Pancreas (tissue), 10 donors: ENCODE measurements around the gene DNAJC8. TPM values are rescaled to one million over a fixed set of nuclear protein-coding genes. Genes with fewer than 3 reads are reported as not detected.
A peak's percentile ranks its signal among the peaks of the same experiment; 100 is the strongest.

Source experiments
- ATAC-seq, 4 donors: fragments of 200-7000 bp; cut with Tn5 transposase; one replicate each; pipeline versions ENCODE4 v1.8.0 to v1.9.1; 2020; ENCODE audit warnings: mild to moderate bottlenecking in 4 of 4, moderate library complexity in 4 of 4
- DNase-seq, 6 donors: peaks; one replicate each; pipeline ENCODE4 v3.0.0-alpha.2; 2020
- FAIRE-seq: peaks from 2 replicates; lab custom pipeline; 2012; peaks lifted over from hg19 to GRCh38; lab: Jason Lieb, UNC
- H3K27ac ChIP-seq, 4 donors: fragments of 200-600 bp; sonication (generic); 1 replicate in 3 of 4; 2 replicates in 1 of 4; pipeline versions ENCODE4 v1.5.0 to v1.8.0; 2020
- H3K27me3 ChIP-seq, 4 donors: fragments of 200-600 bp; one replicate each; pipeline ENCODE4 v1.8.0; 2021
- H3K36me3 ChIP-seq, 3 donors: fragments of 200-600 bp; sonication (generic) in 1 of 3; one replicate each; pipeline versions ENCODE4 v1.5.0 to v1.8.0; 2020 to 2021
- H3K4me1 ChIP-seq, 3 donors: fragments of 200-600 bp; one replicate each; pipeline ENCODE4 v1.8.0; 2021
- H3K4me3 ChIP-seq, 4 donors: fragments of 200-600 bp; sonication (generic) in 2 of 4; one replicate each; pipeline versions ENCODE4 v1.5.0 to v1.8.0; 2020 to 2021
- H3K9me3 ChIP-seq, 4 donors: fragments of 200-600 bp; one replicate each; pipeline ENCODE4 v1.8.0; 2021
- CTCF ChIP-seq, 4 donors: fragments of 200-600 bp; sonication (generic) in 3 of 4; IDR thresholded peaks; one replicate each; pipeline versions ENCODE4 v1.5.0 to v1.8.0; 2021; ENCODE audit warnings: antibody characterized with exemption in 4 of 4
- WGBS, 2 donors: extraction: QIAGEN DNeasy Blood & Tissue Kit; methylation state at CpG; one replicate each; pipeline ENCODE4 v1.1.7; 2013; 5-methylcytosine and 5-hydroxymethylcytosine counted together
- intact Hi-C, 3 donors: fragments of 100-400 bp; cut with DNase I; formaldehyde crosslinking; loops; one replicate each; pipeline versions ENCODE4 v1.11.1 to v1.14.2; 2022
- polyA plus RNA-seq, 2 donors: library from polyadenylated mRNA; stranded (reverse); fragments of 200-250 nt; gene quantifications; one replicate each; pipeline ENCODE4 v1.2.3, GENCODE V29; 2013
- total RNA-seq, 6 donors: library from RNA; stranded (reverse); fragmentation: NEBNext Ultra II Directional in 4 of 6; extraction: Animal tissue kit (Norgen Biotek cat#: 25700) in 4 of 6; gene quantifications; one replicate each; pipeline versions ENCODE4 v1.2.1 to v1.2.4, GENCODE V29; 2021 to 2023
- donor health status: healthy with polysubstance abuse.
- donor health status: DM: no; HTN: no; CAD: no; lungs with moderate emphysema.
- donor health status: DM: no; HTN: no; CAD: no.
- donor health status: control.
- donor health status: control.
- donor health status: Bipolar disorder and iron deficiency.
- donor health status: DM: yes; HTN: yes; CAD: no.
- donor health status: DM: no; HTN: no; CAD: no.
- donor health status: DM: no; HTN: no; CAD: no.
- donor health status: DM: yes; HTN: yes; CAD: no.

The DNAJC8 gene
- total and polyA plus RNA-seq, 8 donors: 12.1 to 45.1 (median 20.6) TPM

GRCh38 chr1:28243685-28244311 is 11.0 kb upstream of the DNAJC8 start:
- Histone ChIP-seq H3K9me3 (no peaks in the 10 kb centered on the region), H3K27me3 (no peaks in the 10 kb centered on the region), H3K4me1 (peaks cover 20 to 43% (median 30%) of the 10 kb centered on the region in 3 donors), H3K27ac (peak overlapping the region; percentile 57 to 84 (median 72)), H3K4me3 (no peak overlapping the region), H3K36me3 (no peaks in the 10 kb centered on the region)
- intact Hi-C loops: no loop called here
- DNase-seq: no peak
- TF ChIP-seq CTCF (IDR thresholded peaks at IDR 0.05): no peak
- no peak for FAIRE-seq
- peak; percentile 1 to 37 (median 14) for ATAC-seq
- 45 to 61% methylated on average over 2 of the region's 2 CpGs for WGBS, 2 donors

- H3K36me3 ChIP-seq: no peaks in the 10 kb centered on the region
- H3K9me3 ChIP-seq: no peaks in the 10 kb centered on the region
- peaks cover 23 to 37% (median 25%) of the 10 kb centered on the region in 3 donors for H3K4me1 ChIP-seq
- no peak overlapping the region for H3K27ac ChIP-seq
- DNase-seq: no peak
- no peak for ATAC-seq
- no peak overlapping the region for H3K4me3 ChIP-seq
- no peak for TF ChIP-seq CTCF (IDR thresholded peaks at IDR 0.05)
- WGBS, 2 donors: 89 to 91% methylated on average over 10 of the region's 10 CpGs
- no peaks in the 10 kb centered on the region for H3K27me3 ChIP-seq
- intact Hi-C loops: no loop called here
- FAIRE-seq: no peak
Observed at GRCh38 chr1:28241638-28242241, 8.9 kb upstream of the DNAJC8 start.

- intact Hi-C loops: no loop called here
- no peak for TF ChIP-seq CTCF (IDR thresholded peaks at IDR 0.05)
- Histone ChIP-seq H3K4me1 (peaks cover 18 to 29% (median 22%) of the 10 kb centered on the region in 3 donors), H3K9me3 (no peaks in the 10 kb centered on the region), H3K27me3 (no peaks in the 10 kb centered on the region), H3K27ac (no peak overlapping the region), H3K36me3 (no peaks in the 10 kb centered on the region), H3K4me3 (no peak overlapping the region)
- WGBS, 2 donors: 95 to 96% methylated on average over 4 of the region's 4 CpGs
- DNase-seq (no peak), ATAC-seq (no peak), FAIRE-seq (no peak)
Observed at GRCh38 chr1:28240024-28240423, 7.2 kb upstream of the DNAJC8 start.

- no peak for ATAC-seq
- Histone ChIP-seq H3K4me1 (peaks cover 11 to 19% (median 13%) of the 10 kb centered on the region in 3 donors), H3K27me3 (no peaks in the 10 kb centered on the region), H3K9me3 (no peaks in the 10 kb centered on the region), H3K36me3 (no peaks in the 10 kb centered on the region), H3K27ac (no peak overlapping the region), H3K4me3 (no peak overlapping the region)
- no peak for TF ChIP-seq CTCF (IDR thresholded peaks at IDR 0.05)
- no peak for DNase-seq
- no peak for FAIRE-seq
- intact Hi-C loops: no loop called here
- 21 to 28% methylated on average over 2 of the region's 2 CpGs for WGBS, 2 donors
Observed at GRCh38 chr1:28239004-28239403, 6.2 kb upstream of the DNAJC8 start.
